HG03196 (cell line): ENCODE measurements around the gene CASTOR1.

Experiments used
- ATAC-seq: cut with Tn5 transposase; IDR thresholded peaks from one replicate; pipeline ENCODE4 v1.9.1; 2021; ENCODE audit not compliant: unreplicated experiment

CASTOR1 gene

DNA sequence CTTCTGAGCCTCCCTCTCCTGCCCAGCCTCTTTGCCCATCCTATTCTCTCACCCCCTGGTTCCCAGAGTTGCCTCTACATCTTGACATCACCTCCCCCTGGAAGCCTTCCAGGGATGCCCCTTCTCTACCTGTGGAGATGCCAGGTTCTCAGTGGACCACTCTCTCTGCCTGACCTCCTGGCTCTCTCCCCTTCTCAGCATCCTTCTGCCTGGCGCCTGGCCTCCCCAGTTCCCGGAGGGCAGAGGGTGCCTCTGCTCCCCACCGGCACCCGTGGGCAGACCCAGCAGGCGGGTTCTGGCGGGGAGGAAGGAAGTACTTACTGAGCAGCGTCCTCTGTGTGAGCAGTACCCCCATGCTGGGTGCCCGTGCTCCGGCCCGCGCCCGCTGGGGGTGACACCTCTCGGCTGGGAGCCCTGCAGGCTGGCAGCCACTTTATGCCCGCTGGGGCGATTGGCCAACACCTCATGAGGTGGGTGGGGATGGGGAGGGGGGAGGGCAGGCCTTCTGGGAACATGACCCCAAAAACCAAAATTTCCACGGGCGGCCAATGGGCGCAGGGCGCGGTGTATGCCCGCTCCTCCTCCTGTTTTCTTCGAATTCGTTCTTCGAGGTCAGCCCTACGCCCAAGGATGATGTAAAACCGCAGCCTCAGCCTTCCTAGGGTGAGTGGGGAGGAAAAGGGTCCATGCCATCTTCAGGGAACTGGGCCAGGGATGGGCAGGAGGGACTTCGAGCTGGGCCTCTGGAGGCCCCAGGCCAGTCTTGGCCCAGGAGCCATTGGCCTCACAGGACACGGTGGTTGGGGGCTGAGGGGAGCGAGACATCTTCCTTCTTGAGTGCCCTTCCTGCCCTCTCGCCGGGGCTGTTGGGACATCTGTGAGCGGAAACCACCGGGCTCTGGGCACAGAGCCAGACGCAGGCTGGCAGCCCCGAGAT lies 22.6 kb downstream of the CASTOR1 start, which contains the start of gene OSM:
Gene OSM, minus strand, starts transcription at position 407 of the 937 bp plus-strand sequence. Its CDS starts 52 bp downstream, at position 355.
- no peak for ATAC-seq

DNA sequence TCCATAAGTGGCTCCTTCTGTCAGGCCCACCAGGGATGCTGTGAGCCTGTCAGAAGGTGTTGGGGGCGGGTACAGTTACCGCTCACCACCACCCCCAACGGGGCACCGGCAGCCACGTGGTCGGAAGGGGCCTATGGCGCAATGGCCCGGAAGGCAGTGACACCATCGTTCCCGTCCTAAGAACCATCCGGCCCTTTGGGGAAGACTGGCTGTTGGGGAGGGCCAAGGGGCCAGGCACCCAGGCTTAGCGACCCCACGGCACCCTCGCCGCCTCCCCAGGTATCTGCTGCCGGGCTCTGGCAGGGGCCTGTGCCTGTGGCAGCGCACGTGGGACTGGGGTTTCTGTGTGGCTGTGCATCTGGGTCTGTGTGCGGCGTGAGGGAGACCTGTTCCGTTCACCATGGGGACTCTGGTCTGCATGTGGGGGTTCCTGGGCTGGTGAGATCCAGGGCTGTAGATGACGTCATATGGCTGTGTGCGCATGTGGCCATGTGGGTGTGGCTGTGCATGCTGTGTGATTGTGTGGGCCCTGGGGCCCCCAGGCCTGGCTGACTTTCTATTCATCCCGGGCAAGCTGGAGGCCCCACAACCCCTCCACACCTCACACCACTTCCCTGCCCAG lies 23.4 kb downstream of the CASTOR1 start:
- peak; percentile 48 for ATAC-seq

DNA sequence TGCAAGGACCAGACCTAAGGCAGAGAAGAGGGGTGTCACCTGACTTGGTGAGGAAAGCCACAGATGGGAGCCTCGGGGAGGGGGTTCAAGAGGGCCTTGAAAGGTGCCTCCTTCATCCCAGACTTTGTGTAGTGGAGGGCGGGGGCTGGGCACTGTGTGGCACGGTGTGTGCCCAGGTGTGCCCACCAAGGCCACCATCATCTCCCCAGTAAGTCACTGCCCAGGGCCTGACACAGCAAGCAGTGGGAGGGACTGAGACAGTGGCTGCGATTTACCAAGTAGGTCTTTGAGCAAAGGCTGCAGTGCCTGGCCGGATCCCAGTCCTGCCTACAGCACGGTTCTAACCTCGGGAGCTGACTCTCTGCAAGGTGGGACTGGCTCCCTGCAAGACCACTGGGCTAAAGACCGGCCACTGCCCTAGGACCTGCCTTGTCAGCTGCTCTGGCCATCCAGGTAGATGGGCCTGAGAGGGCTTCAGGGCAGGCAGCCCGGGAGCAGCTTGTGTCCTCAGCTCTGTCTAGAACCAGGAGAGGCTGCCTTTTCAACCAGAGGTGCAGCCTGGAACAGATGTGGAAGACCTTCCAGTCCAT lies 24.1 kb downstream of the CASTOR1 start:
- no peak for ATAC-seq

DNA sequence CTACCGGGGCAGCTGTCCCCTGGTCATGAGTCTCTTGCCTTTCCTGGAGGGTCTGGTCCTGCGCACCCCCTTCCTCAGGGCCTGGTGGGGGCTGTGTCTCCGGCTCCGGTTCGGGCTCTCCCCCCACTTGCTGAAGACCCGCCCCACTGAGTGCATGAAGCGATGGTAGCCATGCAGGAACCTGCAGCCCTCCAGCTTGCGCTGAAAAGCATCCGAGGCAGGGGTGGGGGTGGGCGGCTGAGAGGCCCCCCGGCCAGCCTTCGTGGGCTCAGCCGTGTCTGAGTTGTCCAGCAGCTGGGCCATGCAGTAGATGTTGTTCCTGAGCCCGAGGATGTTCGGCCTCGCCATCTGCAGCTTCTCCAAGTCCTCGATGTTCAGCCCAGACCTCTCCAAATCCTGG lies 25.4 kb downstream of the CASTOR1 start:
- ATAC-seq = no peak

DNA sequence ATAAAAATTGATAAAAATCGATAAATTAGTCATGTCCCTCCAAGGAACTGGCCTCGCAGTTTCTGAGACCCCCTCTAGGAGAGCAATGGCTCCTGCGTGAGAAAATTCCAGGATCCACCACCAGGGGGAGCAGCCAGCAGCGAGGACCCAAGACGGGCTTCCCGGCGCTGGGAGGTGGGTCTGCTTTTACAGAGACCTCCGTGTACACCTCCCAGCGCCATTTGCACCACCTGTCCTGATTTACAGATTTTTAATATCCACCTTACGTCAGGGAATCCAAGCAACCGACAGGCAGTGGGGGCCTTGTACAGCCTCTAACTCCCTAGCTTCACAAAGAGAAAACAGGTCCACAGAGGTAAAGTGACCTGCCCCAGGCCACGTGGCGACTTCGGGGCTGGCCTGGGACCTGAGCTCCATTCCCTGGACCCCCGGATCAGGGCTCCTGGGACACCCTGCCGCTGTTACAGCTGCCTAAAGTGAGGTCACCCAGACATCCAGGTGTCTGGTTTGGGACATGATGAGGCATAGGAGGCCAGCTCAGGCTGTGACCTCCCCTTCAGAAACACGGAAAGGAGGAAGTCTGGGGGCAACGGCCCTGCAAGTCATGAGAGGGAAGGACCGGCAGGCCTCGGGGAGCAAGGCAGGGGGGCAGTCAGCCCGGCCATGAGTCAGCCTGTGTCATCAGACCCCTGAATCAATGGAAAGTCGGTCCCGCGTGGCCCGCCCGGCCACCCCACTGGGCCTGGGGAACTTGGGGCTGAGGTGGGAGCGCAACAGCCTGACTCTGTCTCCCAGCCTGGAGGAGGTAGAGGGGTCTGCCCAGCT lies 26.2 kb downstream of the CASTOR1 start:
- no peak for ATAC-seq

DNA sequence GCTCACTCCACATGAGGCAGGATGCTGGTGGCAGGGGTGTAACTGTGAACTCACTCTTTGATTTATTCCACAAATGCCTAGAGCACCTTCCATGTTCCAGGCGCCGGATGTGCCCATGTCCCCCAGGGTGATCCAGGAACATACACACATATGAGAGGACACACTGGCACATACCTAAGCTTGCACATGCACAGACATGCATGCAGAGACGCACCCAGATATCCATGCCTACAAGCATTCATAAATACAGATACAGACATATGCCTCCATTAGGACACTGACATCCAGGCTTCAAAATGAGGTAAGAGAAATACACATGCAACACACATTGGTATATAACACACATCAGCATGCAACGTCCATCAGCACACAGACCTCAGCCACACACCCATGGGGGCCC lies 27.2 kb downstream of the CASTOR1 start:
- ATAC-seq = no peak

DNA sequence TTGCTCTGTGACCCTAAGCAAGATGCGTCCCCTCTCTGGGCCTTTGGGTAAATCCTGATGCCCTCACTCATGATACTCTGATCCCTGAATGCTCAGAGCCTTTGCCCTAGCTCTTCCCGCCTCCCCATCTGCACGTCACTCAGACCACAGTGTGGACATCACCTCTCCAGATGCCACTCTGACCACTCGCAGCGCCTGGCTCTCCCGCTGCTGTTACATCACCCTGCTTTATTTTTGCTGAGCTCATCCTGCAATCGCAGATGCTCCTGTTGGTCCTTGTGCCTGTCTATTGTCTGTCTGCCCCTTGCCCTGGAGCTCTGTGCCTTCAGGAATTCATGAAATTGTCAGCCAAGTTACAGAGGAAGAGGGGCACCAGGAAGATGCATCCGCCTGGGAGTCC lies 28.2 kb downstream of the CASTOR1 start:
- ATAC-seq = no peak

DNA sequence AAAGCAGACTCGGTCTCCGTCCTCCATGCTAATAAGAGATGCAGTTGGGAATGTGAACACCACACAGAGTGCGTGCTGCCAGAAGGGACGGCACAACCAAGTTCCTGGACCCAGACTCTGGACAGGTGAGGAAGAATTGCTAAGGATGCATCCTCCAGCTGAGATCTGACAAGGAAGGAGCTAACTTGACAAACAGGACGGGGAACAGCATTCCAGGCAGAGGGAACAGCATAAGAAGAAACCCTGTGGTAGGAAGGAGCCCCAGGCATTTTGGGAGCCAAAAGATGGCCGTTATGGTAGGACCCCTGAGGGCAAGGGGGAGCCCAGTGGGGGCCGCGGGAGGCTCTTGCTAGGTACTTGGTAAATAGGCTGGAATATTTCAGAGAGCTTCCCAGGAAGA lies 28.6 kb downstream of the CASTOR1 start:
- ATAC-seq = no peak

DNA sequence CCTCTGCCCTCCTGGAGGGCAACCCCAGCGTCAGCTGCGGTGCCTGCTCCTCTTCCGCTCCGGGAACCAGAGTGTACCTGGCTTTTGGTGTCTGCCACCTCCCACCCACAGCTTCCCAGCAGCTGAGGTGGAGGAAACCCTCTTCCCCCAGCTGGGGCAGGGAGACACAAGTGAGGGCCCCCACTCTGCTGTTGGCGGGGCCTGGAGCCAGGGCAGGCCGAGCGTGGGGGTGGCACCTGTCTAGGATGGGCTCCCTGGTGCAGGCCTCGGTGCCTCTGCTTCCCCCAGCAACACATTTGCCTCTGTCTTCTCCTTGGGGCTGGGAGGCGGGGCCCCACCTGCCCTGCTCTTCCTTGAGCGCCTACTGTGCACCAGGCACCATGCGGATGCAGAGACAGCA lies 29.0 kb downstream of the CASTOR1 start:
- ATAC-seq = no peak

DNA sequence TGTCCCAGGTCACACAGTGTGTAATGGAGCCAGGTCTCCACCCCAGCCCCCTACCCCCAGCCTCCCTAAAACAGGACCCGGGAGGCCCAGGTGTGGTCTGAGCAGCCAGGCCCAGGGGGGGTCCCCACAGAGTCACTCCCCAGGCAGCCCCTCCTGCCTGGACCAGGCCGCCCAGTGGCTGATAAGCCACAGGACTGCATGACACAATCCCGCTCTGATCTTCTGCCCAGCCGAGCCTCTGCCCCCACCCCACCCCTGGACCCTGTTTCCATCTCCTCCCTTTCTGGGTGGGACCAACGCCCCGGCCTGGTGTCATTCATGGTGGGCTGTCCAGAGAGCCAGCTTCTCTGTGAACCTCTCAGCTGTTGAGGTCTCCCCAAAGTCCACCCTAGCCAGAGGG lies 35.0 kb downstream of the CASTOR1 start:
- no peak for ATAC-seq

DNA sequence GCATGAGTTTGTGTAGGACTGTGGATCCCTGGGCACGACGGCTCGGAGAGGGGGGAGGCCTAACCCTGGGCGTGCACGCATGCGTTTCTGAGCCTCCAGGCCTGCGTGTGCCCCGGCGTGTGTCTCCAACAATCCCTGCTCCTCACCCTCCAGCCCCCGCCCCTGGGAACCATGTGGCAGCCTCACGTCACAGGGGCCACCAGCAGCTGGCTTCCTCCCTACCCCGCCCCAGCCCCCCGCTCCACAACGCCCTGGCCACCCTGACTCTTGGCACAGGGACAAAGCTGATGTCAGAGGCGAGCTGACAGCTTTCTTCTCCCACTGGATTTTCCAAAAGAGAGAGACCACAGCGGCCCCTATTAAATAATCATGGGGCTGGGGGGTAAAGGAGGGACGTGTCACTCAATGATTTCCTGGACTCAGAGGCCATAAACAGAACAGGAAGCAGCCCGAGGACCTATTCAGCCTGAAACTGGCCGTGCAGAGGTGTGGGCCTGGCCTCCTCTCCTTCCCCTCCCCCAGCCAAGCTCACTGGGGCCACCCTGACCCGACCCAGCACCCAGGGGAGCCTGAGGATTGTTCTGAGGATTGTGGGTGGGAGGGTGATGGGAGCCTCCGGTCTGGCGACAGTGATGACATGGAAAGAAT lies 36.0 kb downstream of the CASTOR1 start:
- no peak for ATAC-seq

DNA sequence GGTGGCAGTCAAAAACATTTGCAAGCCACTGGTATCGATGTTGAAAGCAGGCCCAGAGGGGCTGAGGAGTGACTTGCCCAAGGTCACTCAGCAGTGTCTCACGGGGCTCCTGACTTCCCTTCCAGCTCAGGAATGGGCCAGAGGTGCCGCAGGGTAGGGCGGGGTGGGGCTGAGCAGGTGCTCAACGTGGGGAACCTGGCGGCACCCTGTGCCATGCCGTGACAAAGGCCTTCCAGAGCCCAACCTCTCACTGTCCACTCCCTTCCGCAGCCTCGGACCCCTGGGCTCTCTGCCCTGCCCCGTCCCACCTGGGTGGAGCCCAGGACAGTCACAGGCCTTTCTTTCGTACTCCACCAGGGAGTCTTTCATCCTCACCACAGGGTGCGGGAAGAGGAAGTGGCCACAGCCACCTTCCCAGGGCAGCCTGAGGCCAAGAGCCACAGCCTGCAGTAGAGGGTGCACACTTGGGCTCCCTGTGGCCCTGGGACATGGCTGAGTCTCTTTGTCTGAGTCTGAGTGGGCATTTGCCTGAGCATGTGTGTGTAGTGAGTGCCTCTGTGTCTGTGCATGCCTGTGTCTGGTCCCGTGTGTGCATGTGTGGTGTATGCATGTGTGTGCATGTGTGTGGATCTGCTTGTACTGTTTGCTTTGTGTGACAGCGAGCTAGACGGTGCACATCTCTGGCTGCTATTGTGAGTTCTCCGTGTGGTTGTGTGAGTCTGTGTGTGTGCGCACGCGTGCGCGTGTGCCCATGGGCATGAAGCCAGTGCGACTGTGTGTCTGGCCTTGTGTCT lies 36.7 kb downstream of the CASTOR1 start:
- ATAC-seq = no peak

DNA sequence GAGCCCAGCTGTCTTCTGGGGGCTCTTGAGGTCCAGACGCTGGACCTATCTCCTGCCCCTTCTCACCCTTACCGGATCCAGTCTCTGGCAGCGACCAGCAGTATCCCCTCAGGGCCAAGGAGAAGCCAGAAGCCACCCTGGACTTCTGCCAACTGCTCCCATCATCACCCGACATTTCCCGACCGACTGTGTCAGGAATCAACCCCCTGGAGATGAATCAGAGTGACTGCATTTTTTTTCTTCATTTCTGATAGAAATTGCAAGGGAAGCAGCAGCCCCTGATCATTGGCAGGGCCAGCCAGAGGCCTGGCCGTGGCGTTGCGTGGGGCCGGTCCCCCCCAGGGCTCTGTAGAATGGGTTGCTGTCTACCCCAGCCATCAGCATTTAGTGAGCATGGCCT lies 37.6 kb downstream of the CASTOR1 start:
- ATAC-seq = no peak

DNA sequence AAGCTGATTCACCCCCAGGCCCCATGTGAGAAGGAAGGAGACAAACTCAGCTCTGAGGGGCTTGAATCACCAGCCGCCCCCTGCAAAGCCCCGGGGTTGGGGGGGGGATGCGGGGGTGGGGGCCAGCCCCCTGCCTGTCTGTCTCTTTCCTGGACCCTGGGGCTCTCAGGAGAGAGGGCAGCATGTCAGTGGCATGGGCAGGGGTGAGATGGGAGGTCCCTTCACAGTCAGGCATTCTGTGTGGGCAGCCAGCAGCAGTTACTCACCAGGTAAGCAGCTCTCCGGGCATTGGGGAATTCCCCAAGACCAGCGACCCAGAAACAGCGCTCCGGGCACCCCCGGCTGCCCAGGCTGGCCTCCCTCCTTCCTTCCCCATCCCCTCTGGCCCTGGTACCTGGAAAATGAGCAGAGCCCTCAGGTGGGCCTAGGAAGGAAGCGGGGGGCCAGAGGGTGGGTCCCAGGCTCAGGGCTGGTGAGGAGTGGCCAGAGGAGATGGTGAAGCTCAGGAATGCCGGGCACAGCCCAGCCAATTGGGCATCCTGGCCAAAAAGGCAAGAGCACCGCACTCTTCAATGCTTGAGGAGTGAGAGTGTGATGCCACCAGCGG lies 38.5 kb downstream of the CASTOR1 start:
- no peak for ATAC-seq

DNA sequence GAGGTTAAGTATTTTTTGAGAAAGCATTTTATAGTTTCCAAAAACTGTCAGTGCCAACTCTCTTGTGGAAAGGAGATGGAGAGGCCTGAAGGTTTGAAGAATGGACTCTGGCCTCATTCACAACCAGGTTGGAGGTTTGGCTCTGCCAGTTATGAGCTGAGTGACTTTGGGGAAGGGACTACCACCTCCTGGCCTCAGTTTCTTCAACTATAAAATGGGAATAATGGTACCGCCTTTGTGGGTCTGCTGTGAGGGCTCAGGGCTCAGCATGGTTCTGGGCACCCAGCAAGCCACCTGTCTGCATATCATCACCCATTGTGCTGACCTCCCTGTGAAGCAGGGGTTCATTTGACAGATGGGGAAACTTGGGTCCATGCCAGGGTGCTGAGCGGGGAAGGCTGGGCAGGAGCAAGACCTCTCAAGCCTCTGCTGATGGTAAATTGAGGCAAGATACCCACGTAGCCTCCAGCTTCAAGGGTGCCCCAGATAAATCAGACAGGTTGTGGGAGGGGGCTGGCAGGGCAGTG lies 39.2 kb downstream of the CASTOR1 start:
- ATAC-seq = no peak

DNA sequence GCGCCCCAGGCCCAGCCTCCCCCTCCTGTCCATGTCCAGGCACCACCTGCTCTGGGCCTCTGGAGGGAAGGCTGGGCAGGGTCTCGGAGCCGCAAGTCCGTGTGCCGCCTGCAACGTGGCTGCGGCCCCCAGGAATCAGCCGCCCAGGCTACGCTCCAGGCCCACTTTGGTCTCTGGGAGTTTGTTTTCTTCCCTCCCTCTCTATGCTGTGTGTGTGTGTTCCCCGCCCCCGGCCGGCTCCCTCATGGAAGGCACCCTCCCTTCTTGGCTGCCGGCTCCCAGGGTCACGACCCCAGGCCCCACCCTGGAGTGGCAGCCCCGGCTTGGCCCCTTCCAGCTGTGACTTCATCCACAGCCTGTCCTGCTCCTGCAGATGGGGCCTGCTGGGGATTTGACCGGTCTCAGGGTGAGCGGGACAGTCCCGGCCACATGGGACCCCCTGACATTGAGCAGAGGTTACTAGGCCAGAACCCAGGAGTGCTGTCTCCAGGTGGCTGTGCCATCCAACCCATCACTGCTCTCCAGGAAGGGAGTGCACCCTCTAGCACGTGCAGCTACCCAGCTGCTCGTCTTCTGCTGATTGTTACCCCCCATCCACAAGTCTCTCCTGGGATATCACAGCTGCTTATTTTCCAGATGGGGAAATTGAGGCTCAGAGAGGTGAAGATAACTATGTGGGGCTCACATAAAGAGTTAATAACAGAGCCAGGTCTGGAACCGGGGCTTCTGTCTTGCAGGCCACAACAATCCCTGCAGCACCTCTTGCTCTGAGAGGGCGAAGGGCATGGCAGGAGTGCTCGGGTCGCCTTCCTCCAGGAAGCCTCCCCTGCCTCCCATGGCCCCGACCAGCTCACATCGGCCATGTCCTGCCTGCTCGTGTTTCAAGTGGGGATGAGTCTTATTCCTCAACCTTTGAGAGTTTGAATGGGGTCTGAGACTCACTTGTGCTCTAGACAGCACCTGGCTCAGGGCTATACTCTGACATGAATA lies 40.0 kb downstream of the CASTOR1 start:
- no peak for ATAC-seq

DNA sequence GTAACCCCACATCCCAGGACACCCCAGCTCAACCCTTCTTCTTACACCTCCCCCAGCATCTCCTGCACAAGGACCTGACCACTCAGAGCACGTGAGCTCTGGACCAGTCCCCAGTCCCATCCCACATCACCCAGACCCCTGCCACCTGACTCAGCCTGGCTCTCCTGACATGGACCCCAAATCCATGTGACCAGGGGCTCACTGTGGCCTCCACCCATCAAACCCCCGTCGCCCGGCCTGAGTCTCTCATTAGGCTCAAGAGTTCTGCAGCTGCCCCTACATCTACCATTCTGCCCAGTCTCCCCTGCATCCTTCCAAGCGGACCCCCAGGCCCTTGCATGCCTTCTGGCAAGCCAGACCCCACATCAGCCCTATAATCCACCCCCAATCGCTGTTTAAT lies 40.8 kb downstream of the CASTOR1 start:
- no peak for ATAC-seq

DNA sequence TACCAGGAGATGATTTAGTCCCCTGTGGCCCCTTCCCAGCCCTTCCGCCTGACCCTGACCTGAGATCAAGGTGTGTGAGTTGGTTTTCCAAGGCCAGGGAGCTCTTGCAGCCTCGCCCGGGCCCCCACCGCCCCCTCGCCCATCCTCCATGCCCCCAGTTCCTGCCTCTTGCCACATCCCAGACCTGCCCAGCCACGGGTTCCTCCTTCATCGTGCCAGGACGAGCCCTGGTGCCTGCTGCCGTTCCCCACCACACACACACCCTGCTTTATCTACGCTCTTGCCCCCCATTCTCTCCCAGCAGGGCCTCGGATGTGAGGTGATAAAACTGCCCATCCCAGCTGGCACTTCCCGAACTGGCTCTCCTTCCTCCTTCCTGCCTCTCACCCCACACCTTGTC lies 41.3 kb downstream of the CASTOR1 start:
- ATAC-seq = no peak
